ENCODE data around the gene GPR21. TPM values are rescaled to one million over a fixed set of nuclear protein-coding genes. Genes with fewer than 3 reads are reported as not detected.

Gene GPR21
- total and polyA plus RNA-seq, 12 donors: 0.14 to 1.7 (median 0.61) TPM; not detected in 3

DNA sequence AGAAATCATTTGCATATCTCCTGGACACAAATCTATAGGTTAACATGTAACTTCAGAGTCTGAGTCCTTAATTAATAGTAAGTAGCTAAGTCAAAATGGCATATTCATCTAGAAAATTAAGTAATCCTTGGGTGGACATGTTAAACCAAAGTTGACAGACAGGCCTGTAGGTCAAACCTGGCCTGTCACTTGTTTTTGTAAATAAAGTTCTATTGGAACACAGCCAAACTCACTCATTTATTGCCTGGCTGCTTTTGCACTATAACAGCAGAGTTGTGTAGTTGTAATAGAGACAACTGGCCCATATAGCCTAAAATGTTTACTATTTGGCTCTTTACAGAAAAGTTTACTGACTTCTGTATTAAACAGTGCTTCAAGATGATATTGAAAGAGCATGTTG is 24.6 kb upstream of the GPR21 start:
- no peaks in the 10 kb centered on the region for H3K9me3 ChIP-seq (replicated peaks in 1 of 3)
- intact Hi-C loops (cut with DNase I): no loop called here
- no peak for DNase-seq
- no peak for TF ChIP-seq CTCF (IDR thresholded peaks at IDR 0.05)
- no peak for TF ChIP-seq POLR2A (IDR thresholded peaks at IDR 0.05)
- no peak overlapping the region for H3K27ac ChIP-seq
- no peaks in the 10 kb centered on the region for H3K27me3 ChIP-seq
- H3K36me3 ChIP-seq (replicated peaks in 1 of 2): peaks cover 0 to 7% of the 10 kb centered on the region in 2 donors
- peaks cover 0 to 2% of the 10 kb centered on the region in 2 donors for H3K4me1 ChIP-seq (replicated peaks in 1 of 2)
- H3K4me3 ChIP-seq: no peak overlapping the region

GRCh38 chr9:123011380-123011779 is 22.1 kb upstream of the GPR21 start:
- intact Hi-C loops (cut with DNase I): no loop called here
- Histone ChIP-seq H3K36me3 (replicated peaks in 1 of 2) (peaks cover 0 to 7% of the 10 kb centered on the region in 2 donors), H3K4me1 (replicated peaks in 1 of 2) (no peaks in the 10 kb centered on the region), H3K9me3 (replicated peaks in 1 of 3) (no peaks in the 10 kb centered on the region), H3K27me3 (no peaks in the 10 kb centered on the region), H3K27ac (no peak overlapping the region), H3K4me3 (no peak overlapping the region)
- no peak for DNase-seq
- 92 to 97% (median 93%) methylated on average over 3 of the region's 3 CpGs for WGBS, 4 donors
- TF ChIP-seq POLR2A (IDR thresholded peaks at IDR 0.05) (no peak), CTCF (IDR thresholded peaks at IDR 0.05) (no peak)

DNA sequence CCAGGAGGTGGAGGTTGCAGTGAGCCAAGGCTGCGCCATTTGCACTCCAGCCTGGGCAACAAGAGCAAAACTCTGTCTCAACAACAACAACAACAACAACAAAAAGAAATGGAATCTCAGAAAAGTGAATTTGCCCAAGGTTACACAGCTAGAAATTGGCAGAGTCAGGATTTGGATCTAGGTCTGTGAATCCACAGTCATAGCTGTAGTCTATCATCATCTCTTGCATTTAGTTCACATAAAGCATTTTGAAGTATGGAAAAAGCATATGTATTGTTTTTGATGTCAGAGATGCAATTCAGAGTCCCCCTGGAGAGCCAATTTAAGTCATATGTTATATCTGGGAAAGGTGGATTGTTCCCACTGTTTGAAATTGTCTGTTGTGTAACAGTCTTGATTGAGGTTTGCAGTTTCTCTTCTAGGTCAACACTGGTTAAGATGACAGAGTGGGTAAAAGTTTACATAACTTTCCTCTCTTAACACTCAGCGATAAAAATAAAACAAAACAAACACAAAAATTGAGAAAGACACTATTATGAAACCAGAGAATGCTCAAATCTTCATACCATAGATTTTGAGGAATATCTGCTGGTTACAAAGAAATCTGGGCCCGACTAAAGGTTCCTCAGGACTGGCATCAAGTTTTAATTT is 21.5 kb upstream of the GPR21 start:
- Histone ChIP-seq H3K9me3 (replicated peaks in 1 of 3) (no peaks in the 10 kb centered on the region), H3K27ac (no peak overlapping the region), H3K4me1 (replicated peaks in 1 of 2) (no peaks in the 10 kb centered on the region), H3K36me3 (replicated peaks in 1 of 2) (peaks cover 0 to 7% of the 10 kb centered on the region in 2 donors), H3K4me3 (no peak overlapping the region), H3K27me3 (no peaks in the 10 kb centered on the region)
- 84 to 91% (median 85%) methylated on average over 3 of the region's 3 CpGs for WGBS, 4 donors
- DNase-seq: no peak
- TF ChIP-seq POLR2A (IDR thresholded peaks at IDR 0.05) (no peak), CTCF (IDR thresholded peaks at IDR 0.05) (no peak)
- intact Hi-C loops (cut with DNase I): no loop called here

DNA sequence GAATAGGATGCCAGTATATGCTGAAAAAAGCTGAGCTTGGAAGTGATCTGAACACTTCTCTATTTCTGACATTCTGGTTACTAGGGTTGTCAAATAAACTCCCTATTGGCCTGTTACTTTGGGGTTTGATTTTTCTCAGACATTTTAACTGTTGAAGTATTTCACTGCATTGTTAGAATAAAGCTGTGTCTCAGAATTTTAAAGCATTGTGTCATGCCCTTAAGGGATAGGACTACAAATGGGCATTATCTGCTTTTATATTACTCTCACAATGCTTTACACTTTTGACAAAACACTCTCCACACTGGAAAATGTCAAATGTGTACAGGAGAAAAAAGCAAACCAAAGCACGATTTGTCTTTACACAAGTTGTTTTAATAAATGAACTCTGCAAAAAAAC is 16.8 kb upstream of the GPR21 start:
- Histone ChIP-seq H3K4me3 (no peak overlapping the region), H3K4me1 (replicated peaks in 1 of 2) (no peaks in the 10 kb centered on the region), H3K27ac (no peak overlapping the region), H3K36me3 (replicated peaks in 1 of 2) (peaks cover 0 to 11% of the 10 kb centered on the region in 2 donors), H3K9me3 (replicated peaks in 1 of 3) (no peaks in the 10 kb centered on the region), H3K27me3 (no peaks in the 10 kb centered on the region)
- TF ChIP-seq POLR2A (IDR thresholded peaks at IDR 0.05) (no peak), CTCF (IDR thresholded peaks at IDR 0.05) (no peak)
- 87 to 92% (median 90%) methylated on average over 1 of the region's 1 CpG for WGBS, 4 donors
- intact Hi-C loops (cut with DNase I): no loop called here
- no peak for DNase-seq
